ENCODE results near the gene RTN1.

RTN1 gene

DNA sequence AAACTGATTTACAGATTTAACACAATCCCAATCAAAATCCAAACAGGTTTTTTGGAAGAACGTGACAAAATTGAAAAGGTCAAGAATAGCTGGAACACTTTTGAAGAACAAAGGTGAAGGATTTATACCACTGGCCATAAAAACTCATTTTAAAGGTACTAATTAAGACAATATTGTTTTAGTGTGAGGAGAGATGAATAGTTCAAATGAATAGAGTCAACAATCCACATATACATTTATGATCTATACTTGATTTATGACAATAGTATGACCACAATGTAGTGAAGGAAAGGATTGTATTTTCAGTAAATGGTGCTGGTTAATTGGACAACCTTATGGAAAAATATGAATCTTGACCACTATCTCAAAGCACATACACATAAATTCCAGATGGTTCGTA, 323.3 kb downstream of the RTN1 start:
- no peak for DNase-seq (ENCODE audit: low read depth)

Data from T-helper 22 cell (primary cell).